HG03575 (cell line): ENCODE measurements around the gene CNNM3.

ENCODE experiments used
- ATAC-seq: cut with Tn5 transposase; IDR thresholded peaks from one replicate; pipeline ENCODE4 v1.9.1; 2021; ENCODE audit not compliant: unreplicated experiment, insufficient number of reproducible peaks, low FRiP score; ENCODE audit errors: extremely low read depth

The CNNM3 gene

DNA sequence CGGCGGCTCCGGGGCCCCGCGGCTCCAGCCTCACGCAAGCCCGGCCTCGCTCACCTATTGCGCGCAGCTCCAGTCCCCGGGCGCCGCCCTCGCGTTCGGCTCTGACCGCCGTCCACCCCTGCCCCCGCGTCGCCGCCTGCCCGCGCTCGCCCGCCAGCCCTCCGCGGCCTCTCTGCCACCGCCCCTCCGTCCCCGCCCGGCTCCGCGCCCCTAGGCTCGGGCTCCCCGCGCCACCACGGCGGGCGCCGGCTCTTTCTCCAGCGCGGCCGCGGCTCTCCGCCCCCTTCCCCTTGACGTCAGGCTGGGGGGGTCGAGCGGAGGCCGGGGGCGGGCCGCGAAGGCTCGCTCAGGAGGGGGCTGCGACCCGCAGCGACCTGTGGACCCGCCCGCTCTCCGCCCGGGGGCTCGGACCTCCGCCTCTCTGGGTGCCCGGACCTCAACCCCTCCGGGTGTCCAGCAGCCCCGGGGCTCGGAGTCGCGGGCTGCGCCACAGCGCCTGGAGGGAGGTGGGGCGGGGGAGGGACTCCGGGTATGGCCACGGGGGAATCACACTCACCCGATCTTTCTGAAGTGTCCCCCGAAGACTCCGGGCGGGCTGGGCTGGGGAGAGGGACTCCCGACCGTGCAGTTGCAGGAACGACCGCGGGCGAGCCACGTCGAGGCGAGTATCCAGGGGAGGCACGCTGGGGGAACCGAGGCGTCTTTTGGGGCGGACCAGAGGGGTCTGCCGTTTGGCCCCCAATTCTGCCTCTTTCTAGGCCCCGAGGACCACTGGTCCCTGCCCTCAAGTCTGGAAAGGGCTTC lies 54.0 kb downstream of the CNNM3 start, which contains the start of gene SEMA4C:
SEMA4C (minus strand) TSS at position 259 of the 804 bp plus-strand sequence. CDS start 2,194 bp downstream, outside the sequence.
- ATAC-seq = no peak

DNA sequence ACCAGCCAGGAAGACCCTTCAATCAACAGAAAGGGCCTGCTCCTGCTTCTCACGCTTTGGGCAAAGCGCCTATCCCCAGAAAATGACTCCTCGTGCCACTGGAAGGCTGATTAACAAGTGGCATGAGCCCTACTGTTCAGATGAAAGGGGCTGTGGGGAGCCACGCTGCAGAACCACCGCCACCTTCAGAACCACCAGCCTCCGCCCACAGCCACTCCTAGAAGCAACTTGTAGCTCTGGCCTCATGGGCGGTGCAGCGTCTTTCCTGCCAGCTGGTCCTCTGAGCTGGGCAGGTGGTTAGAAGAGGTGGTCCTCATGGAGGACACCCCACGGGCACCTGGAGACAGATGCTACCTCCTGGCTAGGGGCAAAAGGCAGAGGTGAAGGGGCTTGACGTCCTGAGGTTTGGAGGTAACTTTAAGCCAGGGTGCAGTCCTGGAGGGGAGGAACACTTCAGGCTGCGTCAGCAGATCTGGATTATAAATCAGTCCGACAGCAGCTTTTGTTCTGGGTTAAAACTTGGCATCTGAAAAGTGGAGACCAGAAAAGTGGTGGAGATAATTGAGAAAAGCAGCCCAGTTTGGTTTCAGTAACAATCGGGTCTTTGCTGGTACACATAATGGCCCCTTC lies 54.7 kb downstream of the CNNM3 start:
- ATAC-seq = no peak

DNA sequence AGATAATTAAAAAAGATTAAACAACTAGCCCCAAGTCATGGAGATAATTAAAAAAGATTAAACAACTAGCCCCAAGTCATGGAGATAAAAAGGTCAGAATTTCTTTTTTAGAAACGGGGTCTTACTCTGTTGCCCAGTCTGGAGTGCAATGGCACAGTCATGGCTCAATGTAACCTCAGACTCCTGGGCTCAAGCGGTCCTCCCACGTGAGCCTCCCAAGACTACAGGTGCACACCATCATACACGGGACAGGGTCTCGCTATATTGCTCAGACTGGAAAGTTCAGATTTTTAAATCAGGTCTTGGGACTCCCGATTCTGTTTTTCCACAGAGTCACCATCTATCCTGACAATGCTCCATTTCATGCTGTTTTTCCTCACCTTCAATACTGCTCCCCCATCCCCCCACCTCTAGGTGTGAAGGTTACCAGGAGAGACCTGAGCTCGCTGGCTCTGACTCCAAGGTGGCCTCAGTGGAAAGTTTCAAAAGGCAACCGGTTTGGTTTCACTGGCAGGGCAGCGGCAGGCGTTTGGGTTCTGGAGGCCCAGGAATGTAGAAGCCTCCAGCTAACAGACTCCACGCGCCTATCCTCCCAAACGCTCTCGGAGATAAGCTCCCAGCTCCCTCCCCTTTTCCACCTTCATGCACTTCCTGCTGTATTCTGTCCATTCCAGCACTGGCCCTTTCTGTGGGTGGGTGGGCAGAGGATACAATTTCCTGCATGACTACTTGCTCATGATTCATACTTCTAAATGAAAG lies 56.7 kb downstream of the CNNM3 start:
- no peak for ATAC-seq

DNA sequence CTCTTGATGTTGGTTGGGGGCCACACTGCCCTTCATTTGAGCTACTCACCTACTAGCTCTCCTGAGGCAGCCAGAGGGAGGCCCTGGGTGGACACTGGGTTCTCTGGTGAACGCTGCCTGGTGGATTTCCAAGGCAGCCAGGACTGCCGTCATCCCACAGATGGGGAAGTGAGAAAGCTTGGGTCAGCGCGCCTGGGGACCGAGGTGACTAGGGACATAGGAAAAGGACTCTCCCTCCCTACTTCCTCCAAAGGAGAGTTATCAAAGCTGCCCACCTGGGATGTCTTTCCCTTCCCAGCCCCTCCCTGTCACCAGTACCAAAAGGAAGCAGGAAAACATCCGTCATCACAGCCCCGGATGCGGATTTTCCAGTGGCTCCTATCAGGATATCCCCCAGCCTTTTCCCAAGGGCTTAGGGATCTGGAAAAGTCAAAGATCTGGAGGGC lies 57.6 kb downstream of the CNNM3 start:
- ATAC-seq = no peak

DNA sequence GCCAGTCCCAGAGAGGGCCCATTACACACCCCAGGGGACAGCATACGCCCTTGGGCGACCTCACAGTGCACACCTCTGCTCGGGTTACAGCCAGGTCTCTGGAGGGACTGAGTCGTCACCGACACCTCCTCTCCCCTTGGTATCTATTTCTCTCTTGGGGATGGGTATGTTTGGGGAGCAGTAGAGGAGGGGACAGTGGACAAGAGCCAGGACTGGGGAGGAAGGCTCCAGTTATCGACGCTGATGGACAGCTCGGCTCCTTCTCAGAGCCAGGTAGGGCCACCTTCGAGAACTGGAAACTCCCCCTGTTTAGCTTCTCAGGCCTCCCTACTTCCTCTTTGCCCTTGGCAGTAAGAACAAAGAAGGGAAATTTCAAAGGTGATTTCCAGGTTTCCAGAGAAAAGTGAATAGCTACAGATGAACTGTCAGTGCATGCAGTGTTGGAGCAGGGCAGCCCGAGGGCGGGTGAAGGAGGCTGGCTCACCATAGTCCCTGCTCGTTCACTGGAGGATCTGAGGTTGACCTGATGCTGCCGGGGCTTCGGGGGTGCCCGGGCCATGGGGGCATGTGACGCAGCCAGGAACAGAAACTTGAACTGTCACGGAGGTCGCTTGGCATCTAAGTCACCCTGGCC lies 58.2 kb downstream of the CNNM3 start:
- ATAC-seq = no peak

DNA sequence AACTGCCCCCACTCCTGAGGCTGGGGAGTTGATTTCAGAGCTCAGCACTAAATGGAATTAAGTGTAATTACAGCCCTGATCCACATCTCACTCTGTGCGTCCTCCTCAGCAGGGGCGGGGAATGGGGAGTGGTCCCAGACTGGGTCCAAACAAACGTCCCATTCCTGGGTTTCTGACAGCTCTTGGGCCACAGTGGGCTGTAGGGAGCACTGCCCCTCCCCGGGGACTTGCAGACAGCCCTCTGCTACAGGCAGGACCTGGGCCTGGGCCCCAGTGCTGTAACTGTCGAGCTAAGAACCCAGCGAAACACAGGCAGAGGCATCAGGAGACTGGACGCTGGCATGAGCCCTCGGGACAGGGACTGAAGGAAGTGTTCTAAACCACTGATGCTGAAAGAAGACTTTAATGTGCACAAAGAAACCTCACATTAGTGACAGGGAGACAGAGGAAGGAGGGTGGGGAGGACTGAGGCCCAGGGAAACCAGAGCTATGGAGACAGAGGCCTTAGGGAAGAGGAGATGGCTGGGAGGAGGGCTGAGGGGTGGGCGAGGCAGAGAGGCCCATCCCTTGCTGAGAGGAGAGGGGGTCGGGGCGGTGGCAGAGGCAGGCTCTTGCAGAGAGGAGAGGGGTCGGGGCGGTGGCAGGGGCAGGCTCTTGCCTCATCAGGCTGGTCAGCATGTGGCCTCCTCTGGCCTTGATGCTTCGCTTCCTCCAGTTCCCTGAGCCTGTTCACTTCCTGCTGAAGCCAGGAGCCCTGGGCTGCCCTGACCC lies 59.6 kb downstream of the CNNM3 start:
- ATAC-seq = no peak

DNA sequence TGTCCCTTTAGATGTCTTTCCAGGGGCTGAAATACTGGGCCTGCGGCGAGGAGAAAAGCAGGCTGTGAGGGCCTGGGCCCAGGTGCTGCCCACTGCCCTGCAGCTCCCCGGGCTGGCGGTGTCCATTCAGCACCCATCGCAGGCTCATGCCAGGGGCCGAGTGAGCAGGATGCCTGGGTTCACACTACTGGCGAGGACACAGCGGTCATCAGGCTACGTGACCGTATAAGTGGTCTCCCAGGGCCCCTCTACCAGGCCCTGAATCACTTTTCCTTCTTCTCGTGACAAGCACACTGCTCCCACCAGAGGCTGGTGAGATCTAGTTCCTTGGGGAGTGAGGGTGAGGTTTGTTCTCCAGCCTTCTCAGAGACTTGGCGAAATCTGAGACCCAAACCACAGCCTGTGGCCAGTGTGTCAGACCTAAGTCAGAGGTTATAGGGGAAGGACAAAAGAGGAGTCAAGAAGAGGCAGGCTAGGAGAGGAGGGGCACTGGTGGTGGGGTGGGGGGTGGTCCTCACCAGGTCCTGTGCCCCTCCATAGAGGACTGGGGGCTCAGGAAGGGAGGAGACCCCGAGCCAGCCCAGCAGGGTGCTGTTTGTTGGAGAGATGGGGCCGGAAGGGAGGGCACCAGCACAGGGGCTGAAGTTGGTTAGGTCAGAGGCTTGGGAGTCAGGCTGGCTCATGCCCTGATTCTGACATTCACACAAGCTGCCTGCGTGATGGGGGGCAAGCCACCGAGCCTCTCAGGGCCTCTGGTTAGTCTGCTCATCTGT lies 60.4 kb downstream of the CNNM3 start:
- ATAC-seq = no peak

DNA sequence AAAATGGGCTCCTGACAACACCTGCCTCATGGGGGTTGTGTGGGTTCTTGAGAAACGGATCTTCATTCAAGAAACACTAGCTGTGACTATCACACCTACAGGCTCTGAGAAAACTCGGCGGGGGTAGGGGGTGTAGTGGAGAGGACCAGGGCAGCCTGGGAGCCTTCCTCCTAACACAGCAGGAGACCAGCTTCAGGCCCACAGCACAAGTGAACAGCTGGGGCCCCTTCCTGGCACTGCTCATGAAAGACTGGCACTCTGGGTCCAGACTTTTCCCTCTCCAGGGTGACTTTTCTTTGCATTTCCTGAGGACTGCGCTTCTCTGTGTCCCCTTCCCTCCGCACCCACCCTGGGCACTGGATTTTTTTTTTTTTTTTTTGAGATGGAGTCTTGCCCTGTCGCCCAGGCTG lies 61.0 kb downstream of the CNNM3 start:
- ATAC-seq = no peak

DNA sequence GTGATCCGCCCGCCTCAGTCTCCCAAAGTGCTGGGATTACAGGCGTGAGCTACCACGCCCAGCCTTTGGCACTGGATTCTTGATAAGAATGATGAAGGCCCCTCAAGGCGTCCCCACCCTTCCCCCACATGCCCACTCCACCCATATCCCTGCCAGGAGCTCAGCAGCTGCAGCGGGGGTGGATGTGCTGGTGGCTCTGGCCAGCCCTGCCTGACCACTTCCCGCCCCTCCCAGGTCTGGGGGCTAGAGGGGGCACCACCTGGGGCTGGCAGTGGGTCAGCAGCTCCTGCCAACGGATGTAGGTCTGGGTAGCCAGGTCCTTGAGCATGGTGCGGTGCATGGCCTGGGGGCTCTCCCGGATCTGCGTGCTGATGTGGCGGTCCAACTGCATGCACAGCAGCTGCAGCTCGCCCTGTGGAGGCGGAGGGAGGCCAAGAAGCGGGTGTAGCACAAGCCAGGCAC lies 61.6 kb downstream of the CNNM3 start:
- no peak for ATAC-seq

DNA sequence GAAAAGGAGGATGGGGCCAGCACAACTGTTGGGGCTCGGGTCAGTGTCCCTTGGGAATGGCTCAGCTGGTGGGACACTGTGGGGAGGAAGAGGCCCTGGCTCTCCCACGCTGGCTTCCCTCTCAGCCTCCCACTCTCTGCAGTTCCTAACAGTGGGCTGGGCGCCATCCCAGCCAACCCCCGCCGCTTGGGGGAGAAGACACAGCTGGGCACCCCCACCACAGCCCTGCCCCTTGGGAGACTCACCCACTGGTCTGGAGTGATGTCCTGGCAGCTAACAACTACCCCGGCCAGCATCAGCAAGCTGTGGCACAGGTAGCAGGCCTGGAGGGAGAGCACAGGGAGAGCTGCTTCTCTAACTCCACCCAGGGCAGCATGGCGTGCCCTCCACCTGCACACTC lies 62.1 kb downstream of the CNNM3 start:
- ATAC-seq = no peak

DNA sequence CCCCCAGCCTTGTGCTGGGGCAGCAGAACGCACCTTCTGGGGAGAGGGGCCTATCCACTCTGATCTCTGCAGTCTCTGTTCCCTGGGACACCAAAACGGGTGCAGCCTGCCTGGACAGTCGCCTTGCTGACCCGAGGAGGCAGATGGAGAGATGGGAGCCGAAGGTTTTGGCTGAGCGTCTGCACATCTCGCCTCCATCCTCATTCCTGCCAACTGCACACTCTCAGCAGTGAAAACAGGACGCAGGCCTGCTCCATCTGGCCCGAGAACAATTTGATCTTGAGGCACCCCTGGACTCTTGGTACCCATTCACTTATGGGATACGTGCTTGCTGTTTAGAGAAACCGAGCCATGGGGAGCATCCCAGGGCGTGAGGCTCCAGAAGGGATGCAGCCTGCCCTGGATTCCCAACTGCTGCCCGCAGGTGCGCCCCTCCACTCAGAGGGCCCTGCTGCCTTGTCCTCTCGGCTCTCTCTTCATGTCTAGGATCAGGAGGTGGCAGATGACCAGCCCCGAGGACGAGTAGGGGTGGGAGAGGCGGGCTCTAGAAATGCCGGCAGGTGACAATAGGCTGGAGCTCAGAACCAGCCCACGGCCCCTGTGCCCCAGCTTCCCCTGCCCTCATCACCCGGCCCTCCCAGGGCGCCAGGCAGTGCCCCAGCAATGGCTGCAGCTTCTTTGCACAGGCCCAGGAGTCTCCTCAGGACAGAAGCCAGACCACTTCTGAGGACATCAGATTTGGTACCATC lies 62.9 kb downstream of the CNNM3 start:
- ATAC-seq = no peak

DNA sequence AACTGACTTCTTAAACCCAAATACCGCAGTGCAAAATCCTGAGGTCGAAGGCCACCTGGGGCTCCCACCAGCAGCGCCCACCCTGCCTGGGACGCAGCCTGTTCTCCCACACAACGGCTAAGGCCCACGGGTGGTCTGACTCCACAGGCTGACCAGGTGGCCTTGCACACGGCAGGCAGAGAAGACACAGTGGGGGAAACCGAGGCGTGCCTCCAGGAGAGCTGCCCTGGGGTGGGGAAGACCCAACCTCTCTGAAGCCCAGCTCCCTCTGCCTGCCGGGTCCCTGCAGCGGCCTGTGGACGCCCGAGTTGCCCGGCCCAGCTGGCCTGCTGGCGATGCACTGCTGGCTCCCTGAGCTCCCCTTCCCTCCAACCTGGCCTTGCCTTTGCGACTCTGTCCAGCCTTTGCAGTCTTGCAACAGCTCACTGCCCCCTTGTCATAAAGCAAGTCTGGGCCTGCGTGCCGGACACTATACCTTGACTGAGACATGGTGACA lies 63.5 kb downstream of the CNNM3 start:
- ATAC-seq = no peak

DNA sequence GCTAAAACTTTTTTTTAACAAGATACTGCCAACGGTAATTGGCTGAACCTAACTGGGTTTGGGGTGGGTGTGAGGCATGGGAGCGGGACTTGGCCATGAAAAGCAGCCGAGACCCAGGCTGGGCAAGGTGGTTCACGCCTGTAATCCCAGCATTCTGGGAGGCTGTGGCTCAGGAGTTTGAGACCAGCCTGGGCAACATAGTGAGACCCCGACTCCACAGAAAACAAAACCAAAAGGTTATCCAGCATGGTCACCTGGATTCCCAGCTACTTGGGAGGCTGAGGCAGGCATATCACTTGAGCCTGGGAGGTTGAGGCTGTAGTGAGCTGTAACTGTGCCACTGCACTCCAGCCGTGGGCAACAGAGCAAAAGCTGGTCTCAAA lies 64.8 kb downstream of the CNNM3 start:
- ATAC-seq = no peak

DNA sequence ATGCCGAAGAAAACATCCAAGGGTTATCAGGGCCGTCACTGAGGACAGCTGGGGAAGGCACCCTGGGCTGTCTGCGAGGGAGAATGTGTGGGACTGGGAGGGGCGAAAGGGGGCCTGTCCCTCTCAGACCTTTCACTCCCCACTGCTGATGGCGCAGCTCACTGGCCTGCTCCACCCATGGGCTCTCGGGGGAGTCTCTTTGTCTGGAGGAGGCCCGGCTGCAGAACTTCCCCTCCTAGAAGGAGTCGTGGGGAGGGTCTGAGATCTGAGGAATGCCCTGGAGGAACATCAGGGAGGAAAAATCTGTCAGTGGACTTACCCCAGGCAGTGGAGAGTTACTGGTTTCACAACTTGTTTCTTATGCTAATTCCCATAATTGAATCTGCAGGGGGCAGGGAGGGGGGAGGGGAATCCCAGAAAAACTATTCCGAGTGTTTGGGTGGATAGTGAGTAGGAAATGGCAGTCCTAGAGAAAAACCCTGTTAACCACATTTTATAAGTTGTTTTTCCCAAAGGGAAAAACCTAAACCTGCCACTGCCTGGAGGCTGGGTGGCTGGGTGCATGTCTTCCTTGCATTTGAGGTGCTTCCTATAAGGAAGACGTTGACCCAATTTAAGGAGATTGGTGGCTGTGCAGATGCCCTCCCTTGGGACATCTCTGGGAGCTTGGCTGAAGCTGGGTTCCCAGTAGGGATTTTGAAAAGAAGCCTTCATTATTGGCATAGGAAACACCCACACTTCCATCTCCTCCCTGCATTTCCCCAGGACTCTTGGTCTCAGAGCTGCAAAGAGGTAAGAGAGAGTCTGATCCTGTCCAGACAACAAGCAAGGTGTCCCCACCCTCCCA lies 65.5 kb downstream of the CNNM3 start:
- no peak for ATAC-seq

DNA sequence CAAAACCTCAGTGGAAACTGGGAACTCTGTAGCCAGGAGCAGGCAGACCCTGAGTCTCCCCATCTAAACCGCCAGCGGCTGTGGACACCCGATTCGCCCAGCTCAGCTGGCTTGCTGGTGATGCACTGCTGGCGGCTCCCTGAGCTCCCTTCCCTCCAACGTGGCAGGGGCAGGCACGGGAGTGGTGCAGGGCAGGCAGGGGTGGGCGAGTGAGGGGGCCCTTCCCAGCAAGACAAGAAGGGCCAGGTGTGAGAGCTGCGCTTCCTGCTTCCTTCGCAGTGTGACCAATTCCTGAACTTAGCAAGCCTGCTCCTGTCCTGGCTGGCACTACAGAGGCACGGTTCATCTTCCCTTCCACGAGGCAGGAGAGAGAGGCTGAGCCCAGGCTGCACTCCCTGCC lies 66.2 kb downstream of the CNNM3 start:
- no peak for ATAC-seq

DNA sequence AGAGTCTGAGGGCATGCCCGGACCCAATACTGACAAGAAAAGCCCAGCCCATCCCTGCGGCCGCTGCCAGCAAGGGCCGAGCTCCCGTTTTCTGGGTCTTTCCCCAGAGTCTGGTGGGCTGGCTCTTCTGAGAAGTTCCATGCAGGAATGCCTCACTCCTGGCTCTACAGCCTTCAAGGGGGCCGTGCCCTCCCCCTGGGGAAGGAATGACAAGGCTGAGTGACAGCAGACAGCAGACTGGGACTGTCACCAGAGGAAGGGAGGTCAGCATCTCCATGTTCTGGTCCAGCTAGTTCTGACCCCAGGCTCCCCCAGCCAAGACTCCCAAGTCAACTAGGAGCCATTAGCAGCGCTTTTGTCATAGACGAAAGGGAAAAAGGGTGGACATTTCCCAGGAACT lies 66.8 kb downstream of the CNNM3 start:
- no peak for ATAC-seq
